Omental fat pad (tissue), 4 donors: ENCODE results near the gene DHX9. TPM values are rescaled to one million over a fixed set of nuclear protein-coding genes. Genes with fewer than 3 reads are reported as not detected.
A peak's percentile ranks its signal among the peaks of the same experiment; 100 is the strongest.

Experiments used
- ATAC-seq: fragments of 150-250 bp; one replicate; pipeline ENCODE4 v1.9.1; 2016; ENCODE audit warnings: mild to moderate bottlenecking, moderate library complexity; ENCODE audit not compliant: low FRiP score
- DNase-seq: peaks from one replicate; pipeline ENCODE4 v3.0.0-alpha.2; 2019; ENCODE audit warnings: low spot score
- CTCF ChIP-seq, 3 donors: fragments of 450-650 bp; IDR thresholded peaks; one replicate each; pipeline ENCODE4 v1.5.1; 2016 to 2017; ENCODE audit warnings: antibody characterized with exemption in 3 of 3, mild to moderate bottlenecking in 3 of 3, moderate library complexity in 2 of 3
- total RNA-seq, 4 donors: library from RNA; depleted of rRNA; stranded (reverse); fragments of >200 nt; gene quantifications; one replicate each; pipeline ENCODE4 v1.1.0, GENCODE V29; 2016

Gene DHX9
- 100 to 1,000 TPM in 1 of 4 donors, 10 to 100 TPM in 3; 79.7 to 135 (median 88.8) TPM for total RNA-seq

DNA sequence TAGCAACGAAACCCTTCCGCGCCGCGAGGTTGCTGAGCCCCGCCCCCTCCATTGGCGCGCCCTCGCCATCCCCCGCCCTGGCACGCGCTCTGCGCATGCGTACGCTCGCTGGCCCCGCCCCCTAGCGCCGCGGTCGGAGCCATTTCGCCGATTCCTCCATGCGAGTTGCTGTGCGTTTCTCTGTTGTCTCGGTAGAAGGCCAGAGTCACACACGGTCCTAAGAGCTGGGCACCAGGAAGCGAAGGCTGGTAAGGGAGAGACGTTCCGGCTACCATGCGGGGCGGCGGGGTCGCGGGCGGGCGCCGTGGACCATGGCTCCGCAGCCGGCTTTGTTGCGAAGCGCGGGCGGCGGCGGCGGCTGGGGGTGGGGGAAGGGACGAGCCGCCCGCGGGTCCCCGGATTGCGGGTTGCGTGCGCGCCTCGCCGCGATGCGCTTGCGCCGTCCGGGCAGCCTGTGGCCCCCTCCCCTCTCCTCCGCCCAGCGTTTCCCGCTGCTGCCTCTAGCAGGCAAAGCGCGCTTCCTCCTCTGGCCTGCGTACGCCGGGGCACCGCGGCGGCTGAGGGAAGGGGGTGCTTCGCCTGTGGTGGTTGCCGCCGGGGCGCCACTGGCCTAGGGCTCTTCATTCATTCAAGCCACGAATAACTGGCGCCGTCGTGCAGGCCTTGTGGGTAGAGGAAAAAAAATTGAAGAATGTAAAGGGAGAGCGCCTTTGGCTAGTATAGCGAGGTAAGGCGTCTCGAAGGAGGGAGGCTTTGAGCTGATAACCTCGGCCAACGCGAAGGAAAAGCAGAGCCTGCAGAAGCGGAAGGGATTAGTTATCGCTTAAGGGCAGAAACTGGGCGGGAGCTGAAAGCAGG, at the start of gene DHX9:
Gene DHX9 (plus strand): TSS at position 139 of the 858 bp plus-strand sequence. CDS start 3,220 bp downstream, outside the sequence.
- TF ChIP-seq CTCF (IDR thresholded peaks at IDR 0.05) = no peak
- ATAC-seq (peak; percentile 89), DNase-seq (peak; percentile 91)

DNA sequence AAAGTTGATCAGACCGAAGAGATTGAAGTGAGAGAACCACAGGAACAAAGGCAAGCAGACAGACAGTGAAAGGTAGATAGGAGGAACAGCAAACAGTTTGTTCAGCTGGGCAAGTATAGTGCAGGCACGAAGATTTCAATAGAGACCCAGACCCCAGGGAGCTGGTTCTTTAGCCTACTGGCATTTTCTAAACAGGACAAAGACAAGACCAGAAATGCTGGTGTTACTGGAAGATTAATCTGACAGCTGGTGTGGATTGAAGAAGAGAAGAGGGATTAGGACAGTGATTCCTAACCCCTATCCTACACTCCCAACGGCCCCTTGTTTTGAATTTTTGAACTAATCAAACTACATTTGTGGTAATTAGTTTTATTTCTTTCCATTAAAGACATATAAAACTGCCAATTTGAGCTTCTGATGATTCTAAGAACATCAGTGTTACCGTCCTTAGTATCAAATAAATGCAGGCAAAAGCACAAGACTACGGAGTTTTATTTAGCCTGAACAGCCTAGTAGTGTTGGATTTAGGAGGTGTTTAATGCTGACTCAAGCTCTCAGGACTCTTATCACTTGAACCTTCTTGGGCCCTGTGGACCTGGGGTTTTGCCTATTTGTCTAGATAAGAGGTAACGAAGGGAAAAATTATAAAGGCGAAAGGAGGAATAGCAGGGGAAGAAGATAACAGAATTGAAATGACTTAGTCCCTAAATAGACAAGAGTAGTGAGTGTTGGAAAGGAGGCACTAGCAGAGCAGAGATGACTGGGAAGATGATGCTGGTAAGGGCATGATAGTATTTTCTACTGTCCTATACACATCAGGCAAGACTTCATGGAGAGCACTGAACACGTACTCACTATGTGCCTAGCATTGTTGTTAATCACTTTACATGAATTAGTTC, 47.6 kb upstream of the DHX9 start:
- TF ChIP-seq CTCF (IDR thresholded peaks at IDR 0.05) = no peak
- ATAC-seq = no peak
- no peak for DNase-seq

DNA sequence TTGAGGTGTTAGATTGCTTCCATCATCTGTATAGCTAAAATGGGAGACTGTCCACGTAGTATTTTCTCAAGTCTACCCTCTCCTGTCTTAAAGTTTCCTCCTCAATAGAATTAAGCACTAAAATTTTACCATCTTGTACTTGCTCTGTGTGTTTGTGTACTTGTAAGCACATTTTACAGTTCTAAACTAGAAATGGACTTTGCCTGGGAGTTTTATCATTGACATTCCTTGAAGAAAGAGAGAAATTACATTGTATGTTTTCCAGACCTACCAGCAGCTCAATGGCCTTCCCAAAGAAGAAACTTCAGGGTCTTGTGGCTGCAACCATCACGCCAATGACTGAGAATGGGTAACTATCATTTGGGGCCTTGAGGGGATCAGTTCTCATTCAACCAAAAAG, 45.1 kb upstream of the DHX9 start:
- no peak for DNase-seq

DNA sequence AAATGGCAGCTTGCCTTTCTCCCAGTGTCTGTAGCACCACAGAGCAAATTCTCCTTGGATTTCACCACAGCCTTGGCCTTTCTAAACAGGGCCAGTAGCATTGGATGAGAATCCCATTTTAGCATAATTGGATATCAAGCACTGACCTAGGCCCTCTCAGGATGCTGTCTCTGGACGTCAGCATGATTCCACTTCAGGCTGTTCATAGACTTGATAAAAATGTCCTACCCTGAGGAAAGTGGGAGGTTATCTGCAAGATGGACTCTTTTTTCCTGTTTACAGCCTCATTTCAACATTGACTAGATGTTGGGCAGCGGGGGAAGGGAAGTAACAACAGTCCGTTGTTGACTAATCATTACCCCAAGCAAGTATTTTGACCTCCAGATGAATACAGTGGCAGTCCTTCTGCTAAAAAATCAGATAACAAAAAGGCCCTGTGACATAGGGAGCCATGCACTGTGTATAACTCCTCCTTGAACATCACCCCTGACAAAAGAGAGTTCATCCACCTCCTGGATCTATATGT, 44.4 kb upstream of the DHX9 start:
- no peak for DNase-seq
- no peak for TF ChIP-seq CTCF (IDR thresholded peaks at IDR 0.05)
- no peak for ATAC-seq

More for the DNA sequence above, 45.1 kb upstream of the DHX9 start:
- no peak for ATAC-seq
- no peak for TF ChIP-seq CTCF (IDR thresholded peaks at IDR 0.05)

GRCh38 chr1:182795563-182796228, 43.5 kb upstream of the DHX9 start:
- ATAC-seq = no peak
- TF ChIP-seq CTCF (IDR thresholded peaks at IDR 0.05) = no peak
- no peak for DNase-seq

DNA sequence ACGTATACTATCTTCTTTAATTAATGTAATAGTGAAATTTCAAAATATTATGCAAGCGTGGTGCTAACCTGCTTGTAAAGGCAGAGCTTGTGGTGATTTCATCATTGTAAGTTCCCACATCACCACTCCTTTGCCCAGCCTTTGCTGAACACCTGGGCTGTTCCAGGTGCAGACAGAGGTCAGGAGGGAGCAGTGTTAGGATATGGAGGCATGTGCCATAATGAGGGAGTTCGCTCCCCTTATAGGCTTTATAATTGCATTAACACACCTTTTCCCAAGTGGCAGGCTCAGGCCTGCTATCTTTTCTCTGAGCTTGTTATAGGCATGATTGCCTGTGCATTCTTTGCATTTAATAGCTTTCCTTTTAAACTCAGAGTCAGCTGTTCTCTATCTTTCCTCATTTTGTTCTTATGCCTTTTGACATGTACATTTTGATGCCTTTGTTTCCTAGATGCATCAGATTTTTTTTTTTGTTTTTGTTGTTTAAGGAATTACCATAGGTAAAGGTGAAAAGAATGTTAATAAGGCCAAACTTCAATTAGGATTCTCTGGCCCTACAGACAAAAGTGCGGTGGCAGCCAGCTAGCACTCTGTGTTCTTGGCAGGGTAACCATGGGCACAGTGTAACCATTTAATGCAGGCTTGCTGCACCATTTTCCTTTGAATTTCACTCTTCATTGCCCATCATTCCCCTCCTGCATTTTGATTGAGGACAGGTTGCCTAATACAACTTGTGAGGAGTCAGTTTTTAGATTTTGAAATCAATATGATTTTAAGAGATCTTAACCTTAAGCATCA, 36.9 kb upstream of the DHX9 start:
- DNase-seq (no peak), ATAC-seq (no peak)
- TF ChIP-seq CTCF (IDR thresholded peaks at IDR 0.05) = no peak
